ENCODE results near the gene PLXNA2.

DNA sequence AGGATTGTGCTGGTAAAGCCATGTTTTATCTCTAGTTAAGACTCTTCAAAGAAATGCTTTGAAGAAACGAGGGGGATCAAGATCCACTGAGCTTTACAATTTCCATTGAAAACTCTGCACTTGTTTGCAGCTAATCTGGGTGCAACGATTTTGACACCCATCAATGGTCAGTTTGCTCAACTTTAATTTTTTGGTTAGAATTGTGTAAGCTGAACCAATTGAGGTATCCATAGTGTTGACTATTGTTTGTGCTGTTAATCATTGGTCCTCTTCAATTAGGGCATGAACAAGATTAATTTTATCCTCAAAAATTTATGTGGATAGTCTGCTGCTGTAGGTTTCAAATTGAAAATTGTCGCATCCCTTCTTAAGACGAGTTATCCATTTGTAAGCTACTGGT, 17.7 kb upstream of the PLXNA2 start:
- no peak for TF ChIP-seq EZH2 (IDR thresholded peaks at IDR 0.05)
- TF ChIP-seq, protein P1, sequence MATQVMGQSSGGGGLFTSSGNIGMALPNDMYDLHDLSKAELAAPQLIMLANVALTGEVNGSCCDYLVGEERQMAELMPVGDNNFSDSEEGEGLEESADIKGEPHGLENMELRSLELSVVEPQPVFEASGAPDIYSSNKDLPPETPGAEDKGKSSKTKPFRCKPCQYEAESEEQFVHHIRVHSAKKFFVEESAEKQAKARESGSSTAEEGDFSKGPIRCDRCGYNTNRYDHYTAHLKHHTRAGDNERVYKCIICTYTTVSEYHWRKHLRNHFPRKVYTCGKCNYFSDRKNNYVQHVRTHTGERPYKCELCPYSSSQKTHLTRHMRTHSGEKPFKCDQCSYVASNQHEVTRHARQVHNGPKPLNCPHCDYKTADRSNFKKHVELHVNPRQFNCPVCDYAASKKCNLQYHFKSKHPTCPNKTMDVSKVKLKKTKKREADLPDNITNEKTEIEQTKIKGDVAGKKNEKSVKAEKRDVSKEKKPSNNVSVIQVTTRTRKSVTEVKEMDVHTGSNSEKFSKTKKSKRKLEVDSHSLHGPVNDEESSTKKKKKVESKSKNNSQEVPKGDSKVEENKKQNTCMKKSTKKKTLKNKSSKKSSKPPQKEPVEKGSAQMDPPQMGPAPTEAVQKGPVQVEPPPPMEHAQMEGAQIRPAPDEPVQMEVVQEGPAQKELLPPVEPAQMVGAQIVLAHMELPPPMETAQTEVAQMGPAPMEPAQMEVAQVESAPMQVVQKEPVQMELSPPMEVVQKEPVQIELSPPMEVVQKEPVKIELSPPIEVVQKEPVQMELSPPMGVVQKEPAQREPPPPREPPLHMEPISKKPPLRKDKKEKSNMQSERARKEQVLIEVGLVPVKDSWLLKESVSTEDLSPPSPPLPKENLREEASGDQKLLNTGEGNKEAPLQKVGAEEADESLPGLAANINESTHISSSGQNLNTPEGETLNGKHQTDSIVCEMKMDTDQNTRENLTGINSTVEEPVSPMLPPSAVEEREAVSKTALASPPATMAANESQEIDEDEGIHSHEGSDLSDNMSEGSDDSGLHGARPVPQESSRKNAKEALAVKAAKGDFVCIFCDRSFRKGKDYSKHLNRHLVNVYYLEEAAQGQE (IDR thresholded peaks at IDR 0.05; ENCODE audit: low read depth), result no peak
- TF ChIP-seq, protein P2, sequence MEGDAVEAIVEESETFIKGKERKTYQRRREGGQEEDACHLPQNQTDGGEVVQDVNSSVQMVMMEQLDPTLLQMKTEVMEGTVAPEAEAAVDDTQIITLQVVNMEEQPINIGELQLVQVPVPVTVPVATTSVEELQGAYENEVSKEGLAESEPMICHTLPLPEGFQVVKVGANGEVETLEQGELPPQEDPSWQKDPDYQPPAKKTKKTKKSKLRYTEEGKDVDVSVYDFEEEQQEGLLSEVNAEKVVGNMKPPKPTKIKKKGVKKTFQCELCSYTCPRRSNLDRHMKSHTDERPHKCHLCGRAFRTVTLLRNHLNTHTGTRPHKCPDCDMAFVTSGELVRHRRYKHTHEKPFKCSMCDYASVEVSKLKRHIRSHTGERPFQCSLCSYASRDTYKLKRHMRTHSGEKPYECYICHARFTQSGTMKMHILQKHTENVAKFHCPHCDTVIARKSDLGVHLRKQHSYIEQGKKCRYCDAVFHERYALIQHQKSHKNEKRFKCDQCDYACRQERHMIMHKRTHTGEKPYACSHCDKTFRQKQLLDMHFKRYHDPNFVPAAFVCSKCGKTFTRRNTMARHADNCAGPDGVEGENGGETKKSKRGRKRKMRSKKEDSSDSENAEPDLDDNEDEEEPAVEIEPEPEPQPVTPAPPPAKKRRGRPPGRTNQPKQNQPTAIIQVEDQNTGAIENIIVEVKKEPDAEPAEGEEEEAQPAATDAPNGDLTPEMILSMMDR (IDR thresholded peaks at IDR 0.05 in 2 of 3, conservative IDR thresholded peaks at IDR 0.05 in 1 of 3; ENCODE audit: borderline replicate concordance in 1 of 3, insufficient read depth in 1 of 3, low read depth in 2 of 3, low read length in 2 of 3), result no peak
- no peak for TF ChIP-seq CEBPB (IDR thresholded peaks at IDR 0.05; ENCODE audit: low read depth)
- TF ChIP-seq YY1 (IDR thresholded peaks at IDR 0.05; ENCODE audit: extremely low read depth, insufficient replicate concordance, low read depth, low read length), result no peak
- TF ChIP-seq SIN3A (IDR thresholded peaks at IDR 0.05; ENCODE audit: low read depth), result no peak
- TF ChIP-seq, protein P3, sequence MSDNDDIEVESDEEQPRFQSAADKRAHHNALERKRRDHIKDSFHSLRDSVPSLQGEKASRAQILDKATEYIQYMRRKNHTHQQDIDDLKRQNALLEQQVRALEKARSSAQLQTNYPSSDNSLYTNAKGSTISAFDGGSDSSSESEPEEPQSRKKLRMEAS (IDR thresholded peaks at IDR 0.05), result no peak
- no peak for TF ChIP-seq RAD21 (IDR thresholded peaks at IDR 0.05; ENCODE audit: low read depth)
- TF ChIP-seq EGR1 (IDR thresholded peaks at IDR 0.05; ENCODE audit: low read depth), result no peak
- no peak for TF ChIP-seq POLR2A (IDR thresholded peaks at IDR 0.05; ENCODE audit: borderline replicate concordance, extremely low read depth, insufficient read depth, insufficient read length)
- TF ChIP-seq JUND (IDR thresholded peaks at IDR 0.05), result no peak
- no peak for TF ChIP-seq POLR2AphosphoS5 (IDR thresholded peaks at IDR 0.05; ENCODE audit: low read depth, low read length)
- TF ChIP-seq, protein P4, sequence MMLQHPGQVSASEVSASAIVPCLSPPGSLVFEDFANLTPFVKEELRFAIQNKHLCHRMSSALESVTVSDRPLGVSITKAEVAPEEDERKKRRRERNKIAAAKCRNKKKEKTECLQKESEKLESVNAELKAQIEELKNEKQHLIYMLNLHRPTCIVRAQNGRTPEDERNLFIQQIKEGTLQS (IDR thresholded peaks at IDR 0.05), result no peak

Data from HCT116 (cell line).